T47D (cell line): ENCODE measurements around the gene IL1R1.
A peak's percentile ranks its signal among the peaks of the same experiment; 100 is the strongest.

Experiments used
- DNase-seq, 2 experiments: peaks; one replicate each; pipeline versions ENCODE4 v3.0.0 to v3.0.0-alpha.2; 2011 to 2012; ENCODE audit warnings: low read depth in 1 of 2, low spot score in 1 of 2
- JUND ChIP-seq: IDR thresholded peaks from 2 replicates; pipeline ENCODE4 v1.6.1; 2012; ENCODE audit warnings: low read depth
- in situ Hi-C: cut with HindIII; loops from 2 replicates; pipeline ENCODE4 v1.10.0; 2016; ENCODE audit warnings: low sequenced_read_pairs, low pct_unique_long_range_greater_than_20kb

IL1R1 gene

GRCh38 chr2:102177814-102178478 lies 35.4 kb downstream of the IL1R1 start:
- in situ Hi-C loops, result no loop called here
- no peak for TF ChIP-seq JUND
- DNase-seq, result no peak

GRCh38 chr2:102179061-102179460 lies 36.5 kb downstream of the IL1R1 start:
- no peak for TF ChIP-seq JUND
- in situ Hi-C loops, result no loop called here
- DNase-seq, result no peak

- no peak for TF ChIP-seq JUND
- in situ Hi-C loops, result no loop called here
- no peak for DNase-seq
Measured at GRCh38 chr2:102179788-102180686, 37.5 kb downstream of the IL1R1 start.

- no peak for DNase-seq
- TF ChIP-seq JUND, result no peak
- in situ Hi-C loops, result no loop called here
Measured at GRCh38 chr2:102180687-102180999, 38.1 kb downstream of the IL1R1 start.

- TF ChIP-seq JUND, result no peak
- in situ Hi-C loops, result no loop called here
- DNase-seq, result no peak
Measured at GRCh38 chr2:102181376-102181775, 38.8 kb downstream of the IL1R1 start.

- in situ Hi-C loops, result no loop called here
- DNase-seq, result no peak
- no peak for TF ChIP-seq JUND
Measured at GRCh38 chr2:102181919-102182635, 39.5 kb downstream of the IL1R1 start.

- in situ Hi-C loops, result no loop called here
- DNase-seq, result no peak
- TF ChIP-seq JUND, result no peak
Measured at GRCh38 chr2:102184018-102184417, 41.5 kb downstream of the IL1R1 start.

- no peak for DNase-seq
- in situ Hi-C loops, result no loop called here
- TF ChIP-seq JUND, result no peak
Measured at GRCh38 chr2:102184568-102184967, 42.0 kb downstream of the IL1R1 start.

- no peak for TF ChIP-seq JUND
- DNase-seq, result no peak
- in situ Hi-C loops, result no loop called here
Measured at GRCh38 chr2:102185347-102185746, 42.8 kb downstream of the IL1R1 start.

GRCh38 chr2:102186791-102187495 lies 44.4 kb downstream of the IL1R1 start, which contains the start of gene IL1RL2:
IL1RL2 (plus strand) TSS chr2:102187023; CDS start chr2:102187868, 845 bp downstream.
- DNase-seq, result peak; percentile 13 to 19
- in situ Hi-C loops, result no loop called here
- TF ChIP-seq JUND, result no peak

- in situ Hi-C loops, result no loop called here
- no peak for TF ChIP-seq JUND
- peak; percentile 12 to 37 for DNase-seq
Measured at GRCh38 chr2:102187496-102188150, 45.1 kb downstream of the IL1R1 start.
